ENCODE measurements around the gene MRC2.
"Not testable (repeated sequence)": the region's sequence is repeated elsewhere in the genome, so short reads cannot be mapped to it uniquely, and the experiment has no call there.

Gene MRC2

DNA sequence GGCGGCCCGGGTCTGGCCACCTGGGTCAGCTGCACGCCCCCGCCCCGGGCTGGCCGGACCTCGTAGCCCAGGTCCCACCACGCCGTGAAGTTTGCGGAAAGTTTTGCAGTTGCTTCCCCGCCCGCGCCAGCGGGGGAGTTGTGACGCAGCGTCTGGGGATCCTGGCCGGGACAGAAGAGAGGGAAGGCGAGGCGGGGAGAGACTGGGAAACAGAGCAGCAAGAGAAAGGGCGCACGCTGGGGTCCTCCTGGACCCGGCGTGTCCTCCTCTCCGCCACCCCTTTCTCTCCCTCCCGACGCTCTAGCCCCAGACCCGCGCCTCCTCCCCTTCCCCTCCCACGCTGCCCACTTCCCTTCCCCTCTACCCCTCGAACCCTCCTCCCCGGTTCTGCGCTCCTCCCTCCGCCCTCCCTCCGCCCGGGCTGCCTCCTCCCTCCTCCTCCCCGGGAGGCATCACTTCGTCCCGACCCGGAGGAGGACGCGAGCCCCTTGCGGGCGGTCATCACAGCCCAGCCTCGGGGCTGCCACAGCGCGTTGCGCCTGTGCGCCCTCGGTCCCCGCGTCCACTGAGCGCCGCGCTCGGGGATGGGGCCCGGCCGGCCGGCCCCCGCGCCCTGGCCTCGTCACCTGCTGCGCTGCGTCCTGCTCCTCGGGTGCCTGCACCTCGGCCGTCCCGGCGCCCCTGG is at the start of gene MRC2:
Gene MRC2 (plus strand): TSS at position 452 of the 685 bp plus-strand sequence. CDS start 133 bp downstream, at position 585.
- no peak for DNase-seq (ENCODE audit: low spot score)

GRCh38 chr17:62578757-62579487 is 48.5 kb upstream of the MRC2 start:
- no peak for DNase-seq (ENCODE audit: low spot score)

- no peak for DNase-seq (ENCODE audit: low spot score)
These were observed 46.5 kb upstream of the MRC2 start for GRCh38 chr17:62580947-62581346.

DNA sequence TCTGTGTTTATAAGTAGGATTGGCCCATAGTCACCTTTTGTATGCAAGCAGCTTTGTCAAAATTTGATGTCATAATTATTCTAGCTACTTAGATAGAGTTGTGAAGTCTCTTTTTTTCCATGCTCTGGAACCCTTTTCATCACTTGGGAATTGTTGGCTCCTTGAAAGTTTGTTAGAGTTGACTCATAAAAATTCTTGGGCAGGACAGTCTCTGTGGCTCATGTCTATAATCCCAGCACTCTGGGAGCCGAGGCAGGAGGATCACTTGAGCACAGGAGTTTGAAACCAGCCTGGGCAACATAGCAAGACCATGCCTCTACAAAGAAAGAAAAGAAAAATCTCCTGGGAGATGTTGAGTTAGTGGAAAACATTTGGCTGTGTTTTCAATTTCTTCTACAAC is 45.7 kb upstream of the MRC2 start:
- no peak for DNase-seq (ENCODE audit: low spot score)

DNA sequence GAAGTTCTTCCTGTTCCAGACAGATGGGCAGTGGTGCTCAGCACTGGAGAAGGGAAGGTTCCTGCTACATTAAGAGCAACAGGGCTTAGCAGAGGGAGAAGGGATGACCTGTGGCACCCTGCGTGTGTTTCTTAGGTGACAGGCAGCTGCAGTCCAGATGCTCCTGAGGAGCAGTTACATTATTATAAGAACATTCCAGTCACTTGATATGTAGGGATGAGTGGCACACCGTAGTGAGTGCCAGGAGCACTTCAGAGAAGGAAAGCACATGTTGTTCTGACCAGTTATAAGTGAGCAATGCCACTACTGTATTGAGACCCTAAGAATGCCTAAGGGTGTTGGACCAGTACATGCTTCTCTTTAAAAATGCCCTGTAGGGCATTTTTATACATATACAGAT is 39.9 kb upstream of the MRC2 start:
- no peak for DNase-seq (ENCODE audit: low spot score)

DNA sequence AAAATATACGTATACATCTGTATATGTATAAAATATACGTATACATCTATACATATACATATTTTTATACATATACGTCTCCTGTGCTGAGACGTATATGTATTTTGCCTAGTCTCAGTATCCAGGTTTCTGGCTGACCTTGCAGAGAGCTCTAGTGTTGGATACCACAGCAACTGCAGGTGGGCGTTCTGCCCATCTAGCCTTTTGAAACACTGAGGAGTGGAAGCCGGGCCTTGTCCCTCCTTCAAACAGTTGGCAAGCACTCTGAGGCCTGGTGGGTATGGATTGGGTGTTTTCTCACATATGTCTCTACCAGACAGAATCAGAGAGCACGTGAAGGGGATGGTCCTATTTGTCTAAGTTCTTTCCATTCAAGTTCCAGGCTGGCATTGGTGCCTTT is 39.4 kb upstream of the MRC2 start:
- DNase-seq (ENCODE audit: low spot score), result no peak

DNA sequence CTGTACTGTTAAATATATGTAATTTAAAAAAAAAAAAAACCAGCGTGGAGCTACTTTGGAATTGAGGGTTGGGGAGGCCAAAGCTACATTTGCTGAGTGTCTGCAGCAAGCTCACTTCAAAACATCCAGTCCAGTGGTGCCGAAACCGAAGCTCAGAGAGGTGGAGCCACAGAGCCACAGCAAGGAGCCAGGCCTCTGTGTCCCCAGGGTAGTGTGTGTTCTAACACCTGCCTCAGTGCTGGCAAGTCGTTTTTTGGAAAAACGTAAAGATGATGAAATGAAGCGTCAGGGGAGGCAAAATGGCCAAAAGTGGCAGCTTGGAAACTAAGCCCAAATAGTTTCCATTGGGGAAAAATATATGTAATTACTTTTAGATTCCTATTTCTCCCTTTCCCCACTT is 36.1 kb upstream of the MRC2 start:
- DNase-seq (ENCODE audit: low spot score), result no peak

- not testable (repeated sequence) for DNase-seq (ENCODE audit: low spot score)
These were observed 35.6 kb upstream of the MRC2 start for GRCh38 chr17:62591822-62592221.

- DNase-seq (ENCODE audit: low spot score), result no peak
These were observed 35.0 kb upstream of the MRC2 start for GRCh38 chr17:62592341-62593099.

DNA sequence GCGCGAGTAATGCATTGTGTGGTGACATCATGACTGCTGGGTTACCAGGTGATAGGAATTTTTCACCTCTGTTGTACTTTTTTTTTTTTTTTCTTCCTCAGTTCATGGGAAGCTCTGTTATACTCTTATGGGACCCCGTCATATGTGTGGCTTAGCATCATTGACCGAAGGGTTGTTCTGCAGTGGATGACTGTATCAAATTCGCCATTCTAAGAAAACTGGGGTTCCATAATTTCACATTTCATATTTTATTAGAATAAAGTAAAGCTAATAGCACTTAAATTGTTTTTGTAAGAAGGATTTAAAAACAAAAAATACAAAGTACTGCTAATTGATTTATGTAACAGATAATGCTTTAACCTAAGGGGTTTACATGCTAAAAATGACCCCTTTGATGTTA is 32.0 kb upstream of the MRC2 start:
- no peak for DNase-seq (ENCODE audit: low spot score)

DNA sequence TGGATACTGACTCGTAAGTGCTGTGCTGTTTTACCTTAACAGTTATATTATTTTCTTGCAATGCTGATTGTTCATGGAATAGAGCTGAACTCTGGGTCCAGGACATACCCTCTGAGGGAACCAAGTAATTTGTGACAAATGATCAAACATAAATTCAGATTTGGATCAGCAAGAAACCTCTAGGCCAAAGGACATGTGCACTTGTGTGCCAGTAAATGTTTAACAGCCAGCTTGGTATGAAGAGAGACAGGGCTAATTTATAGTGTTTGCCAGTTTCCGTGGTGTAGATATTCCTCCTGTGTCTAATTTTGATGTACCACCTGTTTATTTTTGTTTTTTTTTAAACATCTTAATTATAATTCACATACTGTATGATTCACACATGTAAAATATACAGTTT is 30.8 kb upstream of the MRC2 start:
- DNase-seq (ENCODE audit: low spot score), result no peak

DNA sequence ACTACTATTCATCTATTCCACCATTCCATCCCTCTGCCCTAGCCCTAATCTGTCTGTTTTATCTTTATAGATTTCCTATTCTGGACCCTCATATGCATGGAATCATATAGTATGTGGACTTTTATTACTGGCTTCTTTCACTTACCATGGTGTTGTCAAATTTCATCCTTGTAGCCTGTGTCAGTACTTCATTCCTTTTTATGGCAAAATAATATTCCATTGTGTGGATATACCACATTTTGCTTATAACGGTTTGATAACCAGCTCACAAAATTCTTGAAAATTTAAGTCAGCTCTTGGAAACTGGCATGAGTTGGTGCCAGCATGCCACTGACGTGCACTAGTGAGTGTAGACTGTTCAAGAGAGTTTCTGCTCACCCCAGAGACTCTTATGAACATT is 30.3 kb upstream of the MRC2 start:
- no peak for DNase-seq (ENCODE audit: low spot score)

DNA sequence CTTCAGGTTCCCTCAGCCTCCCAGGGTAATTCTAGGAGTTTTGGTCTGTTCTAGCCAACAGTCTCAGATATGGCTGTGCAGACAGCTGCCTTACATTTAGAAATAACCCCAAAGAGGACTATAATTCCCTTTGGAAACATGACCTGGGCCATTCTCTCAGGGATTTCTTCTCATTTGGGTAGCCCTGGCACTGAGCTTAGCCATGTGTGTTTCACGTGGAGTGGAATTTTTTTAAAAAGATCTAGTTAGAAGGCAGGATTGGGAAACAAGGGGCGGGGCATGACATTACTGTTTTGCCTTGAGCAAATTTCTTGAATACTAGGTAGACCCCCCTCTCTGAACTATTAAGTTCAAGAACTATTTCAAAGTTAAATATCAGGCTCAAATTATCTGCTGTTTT is 29.6 kb upstream of the MRC2 start:
- no peak for DNase-seq (ENCODE audit: low spot score)

- DNase-seq (ENCODE audit: low spot score), result no peak
These were observed 27.4 kb upstream of the MRC2 start for GRCh38 chr17:62599964-62600657.

DNA sequence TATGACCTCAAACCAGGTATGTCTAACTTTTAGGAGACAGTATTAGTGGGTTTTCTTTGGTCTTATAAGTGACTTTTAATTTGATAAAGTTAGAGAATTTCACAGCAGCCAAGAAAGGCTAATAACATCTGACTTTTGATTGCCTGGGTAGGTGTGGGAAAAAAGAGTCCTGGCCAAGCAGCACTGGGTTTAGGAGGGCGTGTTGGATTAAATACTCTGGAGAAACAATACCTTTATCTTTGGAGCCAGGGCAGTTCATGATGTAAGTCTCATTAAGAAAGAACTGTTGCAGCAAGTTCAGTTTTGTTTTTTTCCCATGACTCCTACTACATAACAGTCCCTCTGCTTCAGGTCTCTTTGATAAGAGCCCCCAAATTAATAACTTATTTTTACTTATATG is 26.7 kb upstream of the MRC2 start:
- no peak for DNase-seq (ENCODE audit: low spot score)

GRCh38 chr17:62601471-62601870 is 26.0 kb upstream of the MRC2 start:
- DNase-seq (ENCODE audit: low spot score), result no peak

GRCh38 chr17:62603783-62604182 is 23.7 kb upstream of the MRC2 start:
- DNase-seq (ENCODE audit: low spot score), result not testable (repeated sequence)

- no peak for DNase-seq (ENCODE audit: low spot score)
These were observed 21.9 kb upstream of the MRC2 start for GRCh38 chr17:62605588-62605987.

DNA sequence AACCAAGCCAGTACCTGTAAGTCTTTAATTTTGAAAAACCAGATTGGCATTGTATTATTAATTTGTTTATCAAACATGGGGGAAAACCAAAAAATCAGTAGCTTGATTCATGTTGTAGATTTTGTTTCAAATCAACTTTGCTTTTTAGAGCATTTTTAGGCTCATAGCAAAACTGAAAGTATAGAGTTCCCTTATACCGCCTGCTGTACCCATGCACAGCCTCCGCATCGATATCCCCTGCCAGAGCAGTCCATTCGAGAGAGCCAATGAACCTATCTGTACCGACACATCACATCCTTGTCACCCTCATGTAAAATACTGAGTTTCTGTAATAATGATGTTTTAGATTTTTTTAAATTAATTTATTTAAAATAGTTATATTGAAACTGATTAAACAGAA is 16.2 kb upstream of the MRC2 start:
- DNase-seq (ENCODE audit: low spot score), result no peak

GRCh38 chr17:62611728-62612127 is 15.7 kb upstream of the MRC2 start:
- no peak for DNase-seq (ENCODE audit: low spot score)

GRCh38 chr17:62612289-62612688 is 15.2 kb upstream of the MRC2 start:
- DNase-seq (ENCODE audit: low spot score), result not testable (repeated sequence)

DNA sequence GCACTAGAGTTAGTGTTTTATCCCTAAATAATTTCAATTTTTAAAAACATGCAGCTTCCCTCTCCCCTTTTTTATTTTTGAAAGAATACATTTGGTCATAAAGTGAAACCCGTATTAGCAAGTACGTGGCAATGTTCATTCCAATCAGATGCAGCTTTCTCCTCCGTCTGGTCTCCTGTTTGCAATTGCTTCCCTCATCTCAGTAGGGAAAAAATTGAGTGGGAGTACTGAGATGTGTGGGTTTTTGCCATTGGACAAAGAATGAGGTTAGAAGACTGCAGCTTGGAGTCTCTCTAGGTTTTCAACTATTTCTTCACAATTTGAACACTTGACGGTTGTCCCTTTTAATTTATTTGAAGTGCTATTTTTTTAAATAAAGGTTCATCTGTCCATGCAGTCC is 14.4 kb upstream of the MRC2 start:
- not testable (repeated sequence) for DNase-seq (ENCODE audit: low spot score)

Measured in COLO829 (cell line).